ENCODE measurements around the gene HEXB.

DNA sequence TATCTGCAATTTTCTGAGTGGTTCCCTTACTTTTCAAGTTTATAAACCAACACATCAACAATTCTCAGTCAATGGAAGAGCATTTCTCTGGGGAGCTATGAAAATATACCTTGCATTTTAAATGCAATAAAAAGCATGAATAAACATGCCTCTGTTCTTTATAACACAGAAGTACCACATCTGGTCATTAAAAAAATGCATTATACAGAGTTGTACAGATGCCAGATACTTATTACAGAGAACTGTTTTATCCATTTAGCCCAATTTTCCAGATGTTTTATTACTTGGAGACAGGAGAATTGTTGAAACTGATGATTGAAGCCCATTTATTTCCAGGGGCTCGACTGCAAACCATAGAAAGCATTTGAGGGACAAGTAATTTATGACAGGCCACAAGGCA is 19.2 kb upstream of the HEXB start:
- TF ChIP-seq POLR2A (IDR thresholded peaks at IDR 0.05) = no peak
- TF ChIP-seq, protein P1, sequence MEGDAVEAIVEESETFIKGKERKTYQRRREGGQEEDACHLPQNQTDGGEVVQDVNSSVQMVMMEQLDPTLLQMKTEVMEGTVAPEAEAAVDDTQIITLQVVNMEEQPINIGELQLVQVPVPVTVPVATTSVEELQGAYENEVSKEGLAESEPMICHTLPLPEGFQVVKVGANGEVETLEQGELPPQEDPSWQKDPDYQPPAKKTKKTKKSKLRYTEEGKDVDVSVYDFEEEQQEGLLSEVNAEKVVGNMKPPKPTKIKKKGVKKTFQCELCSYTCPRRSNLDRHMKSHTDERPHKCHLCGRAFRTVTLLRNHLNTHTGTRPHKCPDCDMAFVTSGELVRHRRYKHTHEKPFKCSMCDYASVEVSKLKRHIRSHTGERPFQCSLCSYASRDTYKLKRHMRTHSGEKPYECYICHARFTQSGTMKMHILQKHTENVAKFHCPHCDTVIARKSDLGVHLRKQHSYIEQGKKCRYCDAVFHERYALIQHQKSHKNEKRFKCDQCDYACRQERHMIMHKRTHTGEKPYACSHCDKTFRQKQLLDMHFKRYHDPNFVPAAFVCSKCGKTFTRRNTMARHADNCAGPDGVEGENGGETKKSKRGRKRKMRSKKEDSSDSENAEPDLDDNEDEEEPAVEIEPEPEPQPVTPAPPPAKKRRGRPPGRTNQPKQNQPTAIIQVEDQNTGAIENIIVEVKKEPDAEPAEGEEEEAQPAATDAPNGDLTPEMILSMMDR (IDR thresholded peaks at IDR 0.05) = no peak

Measured in suprapubic skin (tissue), 3 donors.